SU-DHL-6 (cell line): ENCODE measurements around the gene DPH1.

Source experiments
- CTCF ChIP-seq: fragments of 200-600 bp; sonication (generic); IDR thresholded peaks from one replicate; pipeline ENCODE4 v1.5.1; 2017; ENCODE audit warnings: antibody characterized with exemption, mild to moderate bottlenecking, low read length, moderate library complexity; ENCODE audit not compliant: insufficient read depth, poor library complexity, severe bottlenecking
- EZH2phosphoT487 ChIP-seq: fragments of 200-600 bp; sonication (generic), shearing (Covaris generic); conservative IDR thresholded peaks from 2 replicates; pipeline ENCODE4 v1.6.1; 2018; ENCODE audit warnings: mild to moderate bottlenecking, antibody characterized with exemption, low read length, moderate library complexity, mixed read lengths

DNA sequence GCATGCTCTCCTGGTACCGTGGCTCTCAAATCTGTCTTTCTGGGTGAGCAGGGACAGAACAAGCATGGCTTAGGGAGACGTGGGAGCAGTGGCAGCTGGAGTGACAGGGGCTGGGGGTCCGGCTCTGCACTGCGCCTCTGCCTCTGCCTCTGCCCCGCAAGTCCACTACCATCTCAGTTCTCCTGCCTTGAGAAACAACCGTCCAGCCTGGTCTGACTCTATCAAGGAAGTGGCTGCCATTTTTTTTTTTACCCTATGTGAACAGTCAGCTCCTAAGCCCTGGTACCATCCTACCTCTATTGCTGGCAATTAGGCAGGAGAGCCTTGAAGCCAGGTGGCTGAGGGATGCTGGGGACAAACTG lies 41.1 kb downstream of the DPH1 start:
- TF ChIP-seq CTCF (no peak), EZH2phosphoT487 (no peak)
